GM19324 (cell line): Measurements from ENCODE around the gene RELN.

ENCODE experiments used
- ATAC-seq: cut with Tn5 transposase; IDR thresholded peaks from one replicate; pipeline ENCODE4 v1.9.1; 2021; ENCODE audit warnings: mild to moderate bottlenecking, moderate library complexity; ENCODE audit not compliant: unreplicated experiment, low FRiP score

RELN gene

GRCh38 chr7:103748680-103749079 lies 240.8 kb downstream of the RELN start:
- ATAC-seq, result no peak

DNA sequence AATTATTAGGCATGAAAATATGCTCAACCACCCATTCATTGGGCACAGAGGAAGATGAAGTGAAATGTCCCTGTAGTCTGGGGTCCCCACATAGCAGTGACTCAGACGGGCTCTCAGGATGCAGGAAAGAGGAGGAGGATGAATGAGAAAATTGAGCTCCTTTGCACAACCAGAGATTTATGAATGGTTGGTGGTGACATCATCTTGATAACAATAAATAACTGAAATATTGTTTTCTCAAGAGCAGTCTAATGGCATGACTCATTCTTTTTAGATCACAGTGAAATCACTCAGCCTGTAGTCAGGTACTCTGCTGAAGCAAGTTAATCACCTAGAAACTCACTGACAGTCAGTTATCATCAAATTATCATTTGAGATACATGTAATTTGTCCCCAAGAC lies 254.1 kb downstream of the RELN start:
- no peak for ATAC-seq

DNA sequence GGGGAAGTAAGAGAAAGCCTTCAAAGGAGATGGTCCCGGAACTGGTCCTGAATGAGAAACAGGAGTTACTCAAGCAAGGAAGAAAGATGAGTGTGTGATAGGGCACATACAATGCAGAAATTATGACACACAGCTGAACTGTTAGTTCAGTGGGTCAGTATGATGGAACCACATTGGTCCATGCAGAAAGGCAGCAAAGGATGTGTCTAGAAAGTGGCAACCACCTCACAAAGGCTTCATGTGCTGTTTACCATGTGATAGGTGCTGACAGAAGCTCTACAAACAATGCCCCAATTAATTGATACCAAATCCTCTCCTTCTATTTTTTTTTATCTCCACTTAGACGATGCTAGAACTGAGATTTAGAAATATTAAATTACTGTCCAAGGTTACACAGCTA lies 258.3 kb downstream of the RELN start:
- no peak for ATAC-seq

DNA sequence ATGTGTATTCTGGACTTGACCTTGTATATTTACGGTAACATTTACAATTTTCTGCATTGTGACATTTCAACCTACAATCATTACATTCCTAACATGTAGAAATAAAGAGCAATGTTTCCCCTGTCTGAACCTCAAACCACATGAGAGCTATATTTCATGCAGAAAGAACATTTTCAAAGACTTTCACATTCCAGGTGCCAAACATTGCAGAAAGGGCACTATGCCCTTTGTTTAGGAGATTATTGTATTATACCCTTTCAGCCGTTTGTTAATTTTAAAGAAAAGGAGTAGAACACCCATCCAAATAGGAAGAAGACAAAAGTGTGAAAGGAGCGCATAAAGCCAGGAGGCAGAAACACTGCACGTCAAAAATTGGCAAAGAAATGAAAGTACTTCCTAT lies 260.4 kb downstream of the RELN start:
- no peak for ATAC-seq

- no peak for ATAC-seq
Measured at GRCh38 chr7:103727982-103728610, 261.4 kb downstream of the RELN start.

- no peak for ATAC-seq
Measured at GRCh38 chr7:103719070-103719469, 270.4 kb downstream of the RELN start.

DNA sequence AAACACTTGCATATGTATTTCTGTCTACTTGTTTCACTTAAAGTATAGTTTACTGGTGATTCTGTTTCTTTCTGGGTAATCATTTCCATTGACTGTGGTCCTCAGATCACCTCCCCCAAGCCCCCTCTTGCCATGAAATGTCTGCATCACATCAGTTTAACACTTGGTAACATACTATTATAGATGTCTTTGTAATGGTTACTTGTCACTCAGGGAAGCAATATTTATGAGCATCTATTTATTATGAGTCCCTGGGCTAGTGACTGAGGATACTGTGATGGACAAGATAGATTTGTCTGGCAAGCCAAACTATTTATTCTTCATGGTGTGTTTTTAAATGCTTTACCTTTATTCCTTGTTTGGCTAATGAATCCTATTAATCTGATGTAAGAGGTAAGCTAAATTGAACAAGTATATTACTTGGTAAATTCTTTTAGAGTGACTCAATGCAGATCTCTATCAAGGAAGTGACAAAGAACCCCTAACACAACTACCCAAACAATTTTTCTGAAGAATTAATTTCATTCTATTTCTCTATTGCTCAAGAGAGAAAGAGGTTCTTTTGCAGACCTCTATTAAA lies 270.9 kb downstream of the RELN start:
- ATAC-seq, result no peak

- ATAC-seq, result no peak
Measured at GRCh38 chr7:103717574-103717973, 271.9 kb downstream of the RELN start.

DNA sequence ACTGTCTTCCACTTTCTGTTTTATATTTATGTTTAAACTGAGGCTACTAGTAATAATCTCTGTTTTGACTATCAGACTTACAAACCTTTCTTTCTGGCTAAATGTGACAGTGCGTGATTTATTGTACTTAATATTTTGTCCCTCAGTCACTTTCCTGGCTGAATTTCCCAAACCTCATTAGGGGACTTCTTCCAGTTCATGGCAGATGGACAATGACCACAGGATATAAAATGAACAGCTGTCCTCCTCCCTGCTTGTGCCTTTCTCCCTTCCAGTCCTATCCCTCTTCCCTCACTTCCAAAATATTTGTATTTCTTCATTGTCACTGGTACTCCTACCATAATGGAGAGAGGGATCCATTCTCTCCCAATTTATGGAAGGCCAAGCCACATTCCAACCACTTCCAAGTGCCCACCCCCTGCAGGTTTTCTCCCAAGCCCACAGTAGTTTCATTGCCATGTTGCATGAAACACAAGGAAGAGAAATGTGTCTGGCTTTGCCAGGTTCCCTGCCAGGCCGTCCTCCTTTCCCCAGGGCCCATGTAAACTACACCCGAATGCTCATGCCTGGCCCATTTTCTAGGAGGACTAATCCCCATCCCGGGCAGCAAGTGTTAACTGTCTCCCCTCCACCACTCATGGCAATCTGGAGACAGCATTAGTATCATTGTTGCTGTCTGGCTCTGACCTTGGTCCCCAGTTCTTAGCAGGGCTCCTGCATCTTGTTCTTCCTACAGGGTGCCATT lies 273.9 kb downstream of the RELN start:
- ATAC-seq, result no peak

DNA sequence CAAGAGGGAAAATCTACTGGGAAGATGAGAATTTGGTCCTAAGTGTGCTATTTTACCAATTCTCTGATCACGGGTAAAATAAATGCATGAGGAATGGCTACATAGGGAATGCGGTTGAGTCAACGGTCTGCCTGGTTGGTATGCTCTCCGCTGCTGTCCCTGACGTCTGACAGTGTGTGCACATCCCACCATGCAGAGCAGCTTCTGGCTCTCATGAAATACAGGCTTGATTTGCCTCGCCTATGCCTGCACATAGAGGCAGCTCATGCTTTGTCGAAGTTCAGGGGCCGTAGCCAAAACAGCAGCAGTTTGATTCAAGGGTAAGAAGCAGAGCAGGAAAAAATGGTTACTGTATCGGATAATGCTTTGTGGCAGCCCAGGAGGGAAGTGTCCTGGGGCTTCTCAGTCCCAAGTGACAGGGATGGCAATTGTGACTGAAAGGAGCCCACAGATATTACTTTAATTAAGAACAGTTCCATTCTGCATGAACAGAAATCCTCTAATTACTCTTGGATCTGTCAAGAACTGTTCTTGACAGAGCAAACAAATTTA lies 275.0 kb downstream of the RELN start:
- no peak for ATAC-seq

GRCh38 chr7:103712991-103713778 lies 276.3 kb downstream of the RELN start:
- no peak for ATAC-seq

- no peak for ATAC-seq
Measured at GRCh38 chr7:103711413-103711812, 278.0 kb downstream of the RELN start.

DNA sequence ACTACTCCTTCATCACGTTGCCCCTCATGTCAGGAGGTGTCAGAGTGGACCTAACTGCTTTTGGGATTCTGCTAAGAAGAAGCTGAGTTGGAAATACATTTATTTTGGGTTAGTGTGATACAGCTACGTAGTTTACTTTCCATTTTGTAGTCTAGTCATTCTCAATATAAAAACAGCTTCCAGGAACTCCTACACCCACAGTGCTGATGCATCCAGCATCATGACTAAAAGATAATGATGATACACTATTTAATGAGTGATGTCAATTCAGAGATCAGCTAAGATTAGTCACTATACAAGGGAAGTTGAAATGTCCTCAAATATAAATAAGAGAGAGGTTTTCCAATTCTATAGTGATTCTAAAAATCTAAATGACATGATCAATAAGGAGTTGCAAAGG lies 279.2 kb downstream of the RELN start:
- ATAC-seq, result no peak

GRCh38 chr7:103706805-103707204 lies 282.7 kb downstream of the RELN start:
- no peak for ATAC-seq

DNA sequence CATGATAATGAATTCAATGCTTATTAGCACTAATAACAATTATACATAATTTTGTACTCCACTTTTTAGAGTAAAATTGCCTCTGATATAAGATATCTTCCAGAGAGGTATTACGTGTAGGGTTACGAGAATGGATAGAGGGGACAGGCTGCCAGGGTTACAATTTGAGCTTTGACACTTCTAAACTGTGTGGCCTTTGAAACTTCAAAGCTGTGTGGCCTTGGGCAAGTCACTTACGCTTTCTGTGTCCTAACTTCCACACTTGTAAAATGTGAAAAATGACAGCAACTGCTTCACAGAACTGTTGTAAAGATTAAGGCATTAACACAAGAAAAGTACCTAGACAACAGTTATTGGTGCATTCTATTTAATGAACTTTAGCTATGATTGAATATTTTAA lies 283.9 kb downstream of the RELN start:
- ATAC-seq, result no peak

DNA sequence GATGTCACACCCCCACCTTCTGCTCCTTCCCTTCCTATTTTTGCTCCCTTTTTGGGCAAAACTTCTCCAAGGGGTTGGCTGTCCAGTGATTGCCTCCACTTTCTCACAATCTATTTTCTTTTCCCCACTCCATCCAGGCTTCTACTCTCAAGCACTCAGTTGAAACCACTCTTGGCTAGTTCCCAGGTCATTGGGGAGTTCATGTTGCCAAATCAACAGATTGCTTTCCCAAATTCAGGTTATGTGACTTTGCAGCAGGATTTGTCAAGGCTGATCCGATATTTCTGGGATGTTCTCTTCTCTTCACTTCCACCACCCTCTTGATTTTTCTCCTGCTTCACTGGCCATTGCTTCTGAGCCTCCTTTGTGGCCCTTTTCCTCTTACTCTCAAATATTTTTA lies 284.8 kb downstream of the RELN start:
- no peak for ATAC-seq

GRCh38 chr7:103702982-103703381 lies 286.5 kb downstream of the RELN start:
- no peak for ATAC-seq

GRCh38 chr7:103702454-103702853 lies 287.0 kb downstream of the RELN start:
- no peak for ATAC-seq

DNA sequence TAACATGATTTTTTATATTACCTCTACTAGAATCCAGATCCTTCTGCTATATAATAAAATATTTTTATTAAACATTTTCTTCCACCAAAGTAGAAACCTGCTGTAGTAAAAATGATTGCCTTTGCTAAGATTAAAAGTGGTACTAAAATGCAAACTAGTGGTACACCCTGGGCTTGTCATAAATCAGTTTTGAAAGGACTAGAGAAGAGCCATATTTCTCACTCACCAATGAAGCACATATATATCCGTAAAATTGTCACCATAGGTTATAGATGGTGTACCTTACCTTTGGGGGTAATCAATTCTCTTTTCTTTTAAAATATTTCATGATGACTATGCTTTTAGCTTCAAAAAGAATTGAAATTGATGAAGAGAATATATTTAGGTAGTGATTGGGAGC lies 290.4 kb downstream of the RELN start:
- no peak for ATAC-seq

GRCh38 chr7:103698064-103698463 lies 291.4 kb downstream of the RELN start:
- ATAC-seq, result no peak

GRCh38 chr7:103695521-103695920 lies 293.9 kb downstream of the RELN start:
- ATAC-seq, result no peak
